ENCODE data around the gene RAB31. TPM values are rescaled to one million over a fixed set of nuclear protein-coding genes. Genes with fewer than 3 reads are reported as not detected.

The RAB31 gene
- total RNA-seq, 4 donors from 2014 or later: 94.0 to 145 (median 107) TPM

DNA sequence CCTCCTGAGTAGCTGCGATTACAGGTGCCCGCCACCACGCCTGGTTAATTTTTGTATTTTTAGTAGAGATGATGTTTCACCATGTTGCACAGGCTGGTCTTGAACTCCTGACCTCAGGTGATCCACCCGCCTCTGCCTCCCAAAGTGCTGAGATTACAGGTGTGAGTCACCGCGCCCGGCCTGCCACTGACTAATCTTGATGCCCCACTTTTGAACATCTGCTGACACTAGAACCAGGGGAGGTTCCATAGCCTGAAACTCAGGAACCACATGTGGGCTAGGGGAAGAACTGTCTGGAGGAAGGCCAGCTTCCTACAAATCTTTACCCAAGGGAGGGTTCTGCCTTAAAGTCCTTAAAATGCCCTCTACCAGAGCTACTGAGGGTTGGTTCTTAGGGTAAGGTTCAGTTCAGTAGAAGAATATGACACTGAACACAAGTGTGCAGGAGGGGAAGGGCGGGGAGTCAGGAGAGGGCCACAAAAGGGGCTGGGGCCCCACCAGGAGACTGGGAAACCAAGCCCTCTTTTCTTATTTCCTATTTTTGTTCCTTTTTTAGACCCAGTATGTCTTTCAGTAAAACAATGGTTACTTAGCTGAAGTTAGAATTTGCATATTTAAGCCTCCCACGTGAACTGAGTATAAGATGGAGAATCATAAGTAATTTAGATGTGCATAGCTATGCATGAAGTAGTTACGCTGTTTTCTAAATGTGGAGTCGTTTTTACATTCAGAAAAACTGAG lies 6.3 kb upstream of the RAB31 start:
- intact Hi-C loops (cut with DNase I): no loop called here
- 84% methylated on average over 11 of the region's 11 CpGs for WGBS
- H3K36me3 ChIP-seq: no peaks in the 10 kb centered on the region

DNA sequence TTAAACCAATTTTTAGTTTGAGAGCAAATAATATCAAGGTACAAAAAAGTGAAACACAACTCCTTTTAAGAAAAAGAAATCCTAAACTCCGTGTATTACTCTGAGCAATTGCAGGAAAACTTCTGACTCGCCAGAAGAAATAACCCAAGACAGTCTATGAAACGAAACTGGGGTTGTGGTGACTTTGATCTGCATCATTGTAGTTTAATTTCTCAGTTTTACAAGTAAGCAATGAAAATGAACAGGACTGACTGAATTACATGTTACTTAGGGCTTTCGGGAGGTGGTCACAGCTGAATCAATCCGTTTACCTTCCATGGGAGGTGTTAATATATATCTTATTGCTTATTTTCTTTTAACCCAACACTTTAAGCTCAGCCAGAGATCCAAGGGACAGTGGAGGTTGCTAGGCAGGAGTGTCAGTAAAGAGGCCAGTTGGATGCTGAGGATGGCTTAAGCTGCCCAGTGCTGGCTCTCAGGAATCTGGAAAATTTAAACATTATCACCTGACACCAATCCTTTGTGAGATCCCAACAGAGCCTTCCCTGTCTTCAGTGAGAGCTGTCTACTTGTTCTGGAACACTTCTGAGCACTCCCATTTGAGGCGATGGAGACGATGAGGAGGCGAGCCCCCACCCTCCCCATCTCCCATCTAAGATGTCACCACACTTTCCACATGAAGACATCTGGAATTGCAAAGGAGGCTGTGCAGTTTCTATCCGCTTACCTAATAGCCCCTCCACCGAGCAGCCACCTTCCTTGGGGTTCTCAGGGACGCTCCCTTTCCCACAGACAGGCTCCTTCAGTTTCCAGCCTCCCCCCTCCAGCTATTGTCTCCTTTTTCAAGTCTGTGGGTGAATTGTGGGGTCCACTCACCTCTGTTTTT lies 3.6 kb upstream of the RAB31 start:
- Histone ChIP-seq H3K9me3 (no peaks in the 10 kb centered on the region), H3K27ac (replicated peaks in 1 of 4) (peak overlapping the region in 1 of 4 donors; percentile 42), H3K36me3 (no peaks in the 10 kb centered on the region), H3K27me3 (no peaks in the 10 kb centered on the region), H3K4me3 (no peak overlapping the region), H3K4me1 (peaks cover 9 to 29% (median 25%) of the 10 kb centered on the region in 4 donors)
- WGBS: 79% methylated on average over 11 of the region's 11 CpGs
- no peak for DNase-seq (ENCODE audit: extremely low spot score)
- intact Hi-C loops (cut with DNase I): no loop called here
- TF ChIP-seq POLR2A (IDR thresholded peaks at IDR 0.05; ENCODE audit: low read depth): no peak
- no peak for TF ChIP-seq CTCF (IDR thresholded peaks at IDR 0.05)
- no peak for TF ChIP-seq POLR2AphosphoS5 (IDR thresholded peaks at IDR 0.05)
- no peak for TF ChIP-seq EP300 (IDR thresholded peaks at IDR 0.05)

More for the DNA sequence above, 6.3 kb upstream of the RAB31 start:
- no peaks in the 10 kb centered on the region for H3K9me3 ChIP-seq
- H3K27me3 ChIP-seq: no peaks in the 10 kb centered on the region
- no peak overlapping the region for H3K4me3 ChIP-seq
- no peak overlapping the region for H3K27ac ChIP-seq (replicated peaks in 1 of 4)
- TF ChIP-seq CTCF (IDR thresholded peaks at IDR 0.05): no peak
- no peak for TF ChIP-seq POLR2A (IDR thresholded peaks at IDR 0.05; ENCODE audit: low read depth)
- no peak for TF ChIP-seq EP300 (IDR thresholded peaks at IDR 0.05)
- TF ChIP-seq POLR2AphosphoS5 (IDR thresholded peaks at IDR 0.05): no peak
- DNase-seq (ENCODE audit: extremely low spot score): no peak
- H3K4me1 ChIP-seq: peaks cover 5 to 18% (median 11%) of the 10 kb centered on the region in 4 donors

DNA sequence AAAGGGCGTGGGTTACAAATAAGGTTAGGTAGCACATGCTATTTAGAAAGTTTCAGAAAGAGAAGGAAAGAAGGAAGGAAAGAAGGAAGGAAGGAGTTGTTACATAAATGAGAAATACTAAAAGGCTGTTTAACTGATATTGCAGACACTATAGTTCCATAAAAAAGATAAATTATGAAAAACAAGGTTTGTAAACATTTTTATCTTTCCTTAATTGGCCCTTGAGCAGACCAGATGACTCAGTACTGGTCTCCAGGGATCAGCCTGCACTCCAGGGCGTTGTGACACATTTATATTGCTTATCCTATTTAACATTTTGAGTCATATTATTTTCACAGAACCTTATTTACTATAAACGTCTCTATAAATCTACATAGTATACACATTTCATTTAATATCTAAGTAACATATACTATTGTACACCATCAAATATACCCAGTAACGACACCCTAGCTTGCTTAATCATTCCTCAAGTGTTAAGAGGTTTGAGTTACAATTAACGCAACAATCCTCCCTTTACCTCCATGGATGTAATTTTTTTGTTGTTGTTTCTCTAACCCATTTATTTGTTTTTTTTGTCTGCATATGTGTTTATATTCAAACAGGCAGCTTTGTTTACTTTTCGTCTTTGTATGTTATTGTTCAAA lies 2.8 kb upstream of the RAB31 start:
- DNase-seq (ENCODE audit: extremely low spot score): no peak
- H3K36me3 ChIP-seq: no peaks in the 10 kb centered on the region
- H3K9me3 ChIP-seq: no peaks in the 10 kb centered on the region
- H3K27ac ChIP-seq (replicated peaks in 1 of 4): peak overlapping the region in 1 of 4 donors; percentile 42
- WGBS: 69% methylated on average over 6 of the region's 6 CpGs
- no peak for TF ChIP-seq EP300 (IDR thresholded peaks at IDR 0.05)
- no peak for TF ChIP-seq POLR2A (IDR thresholded peaks at IDR 0.05; ENCODE audit: low read depth)
- no peak for TF ChIP-seq CTCF (IDR thresholded peaks at IDR 0.05)
- TF ChIP-seq POLR2AphosphoS5 (IDR thresholded peaks at IDR 0.05): no peak
- H3K4me1 ChIP-seq: peaks cover 9 to 37% (median 34%) of the 10 kb centered on the region in 4 donors
- intact Hi-C loops (cut with DNase I): no loop called here
- no peak overlapping the region for H3K4me3 ChIP-seq
- no peaks in the 10 kb centered on the region for H3K27me3 ChIP-seq

- peak overlapping the region; percentile 92 to 97 (median 94) for H3K27ac ChIP-seq (replicated peaks in 1 of 4)
- 90% methylated on average over 12 of the region's 12 CpGs for WGBS
Observed at GRCh38 chr18:9706081-9706935, 1.8 kb upstream of the RAB31 start.

More at GRCh38 chr18:9706081-9706935, 1.8 kb upstream of the RAB31 start:
- H3K36me3 ChIP-seq: no peaks in the 10 kb centered on the region
- H3K9me3 ChIP-seq: no peaks in the 10 kb centered on the region
- peaks cover 9 to 47% (median 43%) of the 10 kb centered on the region in 4 donors for H3K4me1 ChIP-seq
- no peak for TF ChIP-seq CTCF (IDR thresholded peaks at IDR 0.05)
- no peak for TF ChIP-seq POLR2AphosphoS5 (IDR thresholded peaks at IDR 0.05)
- TF ChIP-seq EP300 (IDR thresholded peaks at IDR 0.05): no peak
- TF ChIP-seq POLR2A (IDR thresholded peaks at IDR 0.05; ENCODE audit: low read depth): no peak
- intact Hi-C loops (cut with DNase I): no loop called here
- no peak overlapping the region for H3K4me3 ChIP-seq
- no peaks in the 10 kb centered on the region for H3K27me3 ChIP-seq
- DNase-seq (ENCODE audit: extremely low spot score): no peak

Data from esophagus muscularis mucosa (tissue), 4 donors.